ENCODE measurements around the gene FHOD1.
A peak's percentile ranks its signal among the peaks of the same experiment; 100 is the strongest.

The FHOD1 gene

DNA sequence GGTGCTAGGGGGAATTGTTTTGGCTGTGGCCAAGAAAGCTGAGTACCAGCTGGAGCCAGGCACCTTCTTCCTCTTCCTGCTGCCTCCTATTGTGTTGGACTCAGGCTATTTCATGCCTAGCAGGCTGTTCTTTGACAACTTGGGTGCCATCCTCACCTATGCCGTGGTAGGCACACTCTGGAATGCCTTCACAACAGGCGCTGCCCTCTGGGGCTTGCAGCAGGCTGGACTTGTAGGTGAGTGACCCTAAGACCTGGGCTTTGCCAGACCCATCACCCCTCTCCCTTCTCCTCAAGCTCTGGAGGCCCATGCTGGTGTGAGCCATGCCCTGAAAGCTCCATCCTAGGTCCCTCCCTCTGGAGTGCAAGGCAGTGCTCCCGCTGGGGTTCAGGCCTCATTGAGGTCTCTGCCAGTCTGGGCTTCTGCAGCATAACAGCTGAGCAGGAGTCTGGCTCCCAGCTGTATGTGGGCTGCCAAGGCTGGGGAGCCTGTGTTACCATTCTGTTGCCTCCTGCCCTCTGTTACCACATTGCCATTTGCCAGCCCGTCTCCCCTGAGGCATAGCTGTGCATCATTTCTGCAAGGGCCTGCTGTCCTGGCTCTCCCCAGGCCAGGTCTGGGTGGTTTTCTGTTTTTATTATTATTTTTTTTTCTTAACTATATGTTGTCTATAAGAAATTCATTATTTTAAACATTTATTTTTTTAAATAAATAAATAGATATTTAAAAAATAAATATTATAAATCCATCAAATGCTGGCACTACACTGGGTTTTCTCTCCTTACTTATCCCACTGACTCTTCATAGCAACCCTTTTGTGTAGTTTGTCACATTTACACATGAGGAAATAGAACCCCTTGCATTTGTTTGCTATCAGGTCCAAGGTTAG lies 5.6 kb upstream of the FHOD1 start:
- in situ Hi-C loops (cut with HindIII; ENCODE audit: low sequenced_read_pairs), result no loop called here

DNA sequence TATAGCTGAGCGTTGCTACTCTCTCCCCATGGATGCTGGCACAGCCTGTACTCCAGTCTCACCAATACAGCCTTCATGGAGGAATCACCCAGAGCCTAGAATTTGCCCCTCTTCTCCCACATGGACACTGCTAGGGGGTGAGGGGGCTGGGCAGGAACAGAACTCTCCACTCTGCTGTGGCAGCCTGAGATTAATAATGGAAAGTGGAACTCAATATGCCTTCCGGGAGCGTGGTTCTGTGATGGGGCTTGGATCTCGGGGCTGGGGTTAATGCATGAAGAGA lies 2.7 kb upstream of the FHOD1 start:
- no peak overlapping the region for H3K4me3 ChIP-seq (ENCODE audit: low read depth, low read length)
- no peak for DNase-seq (ENCODE audit: low read depth, low spot score)
- in situ Hi-C loops (cut with HindIII; ENCODE audit: low sequenced_read_pairs), result no loop called here
- TF ChIP-seq, protein P1, sequence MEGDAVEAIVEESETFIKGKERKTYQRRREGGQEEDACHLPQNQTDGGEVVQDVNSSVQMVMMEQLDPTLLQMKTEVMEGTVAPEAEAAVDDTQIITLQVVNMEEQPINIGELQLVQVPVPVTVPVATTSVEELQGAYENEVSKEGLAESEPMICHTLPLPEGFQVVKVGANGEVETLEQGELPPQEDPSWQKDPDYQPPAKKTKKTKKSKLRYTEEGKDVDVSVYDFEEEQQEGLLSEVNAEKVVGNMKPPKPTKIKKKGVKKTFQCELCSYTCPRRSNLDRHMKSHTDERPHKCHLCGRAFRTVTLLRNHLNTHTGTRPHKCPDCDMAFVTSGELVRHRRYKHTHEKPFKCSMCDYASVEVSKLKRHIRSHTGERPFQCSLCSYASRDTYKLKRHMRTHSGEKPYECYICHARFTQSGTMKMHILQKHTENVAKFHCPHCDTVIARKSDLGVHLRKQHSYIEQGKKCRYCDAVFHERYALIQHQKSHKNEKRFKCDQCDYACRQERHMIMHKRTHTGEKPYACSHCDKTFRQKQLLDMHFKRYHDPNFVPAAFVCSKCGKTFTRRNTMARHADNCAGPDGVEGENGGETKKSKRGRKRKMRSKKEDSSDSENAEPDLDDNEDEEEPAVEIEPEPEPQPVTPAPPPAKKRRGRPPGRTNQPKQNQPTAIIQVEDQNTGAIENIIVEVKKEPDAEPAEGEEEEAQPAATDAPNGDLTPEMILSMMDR (IDR thresholded peaks at IDR 0.05; ENCODE audit: low read depth, low read length), result no peak

More for the DNA sequence above, 5.6 kb upstream of the FHOD1 start:
- no peak for DNase-seq (ENCODE audit: low read depth, low spot score)
- TF ChIP-seq, protein P1 (IDR thresholded peaks at IDR 0.05; ENCODE audit: low read depth, low read length), result no peak
- no peak overlapping the region for H3K4me3 ChIP-seq (ENCODE audit: low read depth, low read length)

DNA sequence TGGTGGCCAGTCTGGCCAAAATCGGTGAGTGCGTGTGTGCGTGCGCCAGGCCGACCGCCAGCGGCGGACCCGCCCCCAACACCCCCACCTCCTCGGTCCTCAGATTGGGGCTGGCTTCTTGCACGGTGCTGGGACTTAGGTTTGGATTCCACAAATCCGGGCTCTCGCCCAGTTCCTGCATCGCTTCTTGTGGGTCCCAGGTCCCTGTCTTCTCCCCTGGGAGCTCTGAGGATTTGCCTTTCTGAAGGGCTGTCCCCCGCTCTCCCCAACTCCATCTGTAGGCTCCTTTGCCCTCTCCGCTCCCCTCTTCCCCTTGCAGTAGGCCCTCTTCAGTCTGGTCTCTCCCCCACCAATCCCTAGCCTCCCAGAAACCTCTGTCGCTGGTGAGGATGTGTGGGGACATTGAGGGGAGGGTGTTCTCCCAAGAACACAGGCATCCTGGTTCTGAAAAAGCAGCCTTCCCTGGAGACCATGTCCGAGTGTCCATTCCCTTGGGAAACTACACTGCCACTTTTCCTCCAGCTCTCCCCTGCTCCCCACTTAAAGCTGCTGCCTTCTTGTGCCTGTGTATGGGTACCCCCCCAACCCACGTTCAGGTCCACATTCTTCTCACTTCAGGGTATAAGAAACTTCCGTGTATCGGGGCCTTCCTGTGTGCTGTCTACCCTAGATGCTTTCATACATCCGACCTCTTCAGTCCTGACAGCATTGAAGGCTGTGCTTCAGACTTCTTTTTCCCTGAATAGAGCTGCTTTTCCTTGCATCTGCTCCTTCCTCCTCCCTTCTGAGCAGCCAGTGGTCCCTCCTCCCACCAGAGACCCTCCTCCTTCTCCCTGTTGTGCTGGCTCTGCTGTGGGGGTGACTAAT lies 2.1 kb upstream of the FHOD1 start:
- TF ChIP-seq, protein P1 (IDR thresholded peaks at IDR 0.05; ENCODE audit: low read depth, low read length), result no peak
- DNase-seq (ENCODE audit: low read depth, low spot score), result no peak
- peak overlapping the region; percentile 59 for H3K4me3 ChIP-seq (ENCODE audit: low read depth, low read length)
- in situ Hi-C loops (cut with HindIII; ENCODE audit: low sequenced_read_pairs), result no loop called here

DNA sequence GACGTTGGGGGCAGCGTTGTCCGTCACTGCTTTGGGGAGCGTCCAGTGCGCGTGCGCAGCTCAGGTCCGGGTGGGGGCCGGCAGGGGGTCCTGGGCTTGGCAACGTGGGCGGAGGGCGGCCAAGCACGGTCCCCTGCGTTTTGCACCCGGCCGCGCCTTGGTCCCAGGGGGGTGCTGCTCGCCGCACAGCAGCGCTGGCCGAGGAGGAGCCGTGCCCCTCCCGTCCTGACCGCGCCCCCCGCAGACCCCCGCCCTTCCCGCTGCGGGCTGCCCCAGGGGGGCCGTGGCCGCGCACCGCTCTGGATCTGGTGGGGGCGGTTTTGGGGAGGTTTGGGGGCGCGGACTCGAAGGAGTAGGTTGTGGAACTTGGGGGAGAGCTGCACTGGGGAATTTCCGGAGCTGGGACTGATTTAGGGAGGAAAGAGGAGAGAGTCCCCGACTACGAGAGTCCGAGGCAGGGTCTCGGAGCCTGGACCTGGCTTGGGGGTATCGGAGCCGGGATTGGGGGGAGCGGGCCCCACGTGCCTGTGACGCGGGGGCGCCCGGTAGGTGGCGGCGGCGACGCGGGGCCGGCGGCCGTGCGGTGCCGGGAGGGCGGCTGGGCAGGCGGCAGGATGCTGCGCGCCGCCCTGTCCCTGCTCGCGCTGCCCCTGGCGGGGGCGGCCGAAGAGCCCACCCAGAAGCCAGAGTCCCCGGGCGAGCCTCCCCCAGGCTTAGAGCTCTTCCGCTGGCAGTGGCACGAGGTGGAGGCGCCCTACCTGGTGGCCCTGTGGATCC lies 1.3 kb upstream of the FHOD1 start, which contains the start of gene SLC9A5:
Gene SLC9A5 (plus strand): TSS at position 579 of the 777 bp plus-strand sequence. CDS start 36 bp downstream, at position 615.
- TF ChIP-seq, protein P1 (IDR thresholded peaks at IDR 0.05; ENCODE audit: low read depth, low read length), result no peak
- peak within 1 kb of the TSS; percentile 59 for H3K4me3 ChIP-seq (ENCODE audit: low read depth, low read length)
- DNase-seq (ENCODE audit: low read depth, low spot score), result no peak
- in situ Hi-C loops (cut with HindIII; ENCODE audit: low sequenced_read_pairs), result no loop called here

DNA sequence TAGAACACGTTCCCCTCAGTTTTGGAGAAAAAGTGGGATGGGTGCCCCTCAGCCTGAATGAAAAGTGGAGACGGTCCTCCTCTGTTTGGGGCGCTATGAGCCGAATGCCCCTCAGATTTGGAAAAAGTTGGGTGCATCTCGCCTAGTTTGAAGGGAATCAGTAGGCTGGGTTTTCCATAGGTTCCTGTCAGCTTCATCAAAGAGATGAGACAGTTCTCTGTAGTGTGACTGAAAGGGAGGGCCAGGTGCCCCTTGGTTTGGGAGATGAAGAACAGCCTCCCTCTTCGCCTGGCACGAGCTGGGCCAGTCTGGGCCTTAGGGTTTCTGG lies 756 bp upstream of the FHOD1 start:
- H3K4me3 ChIP-seq (ENCODE audit: low read depth, low read length), result peak overlapping the region; percentile 59
- TF ChIP-seq, protein P1 (IDR thresholded peaks at IDR 0.05; ENCODE audit: low read depth, low read length), result no peak
- DNase-seq (ENCODE audit: low read depth, low spot score), result no peak
- in situ Hi-C loops (cut with HindIII; ENCODE audit: low sequenced_read_pairs), result no loop called here

DNA sequence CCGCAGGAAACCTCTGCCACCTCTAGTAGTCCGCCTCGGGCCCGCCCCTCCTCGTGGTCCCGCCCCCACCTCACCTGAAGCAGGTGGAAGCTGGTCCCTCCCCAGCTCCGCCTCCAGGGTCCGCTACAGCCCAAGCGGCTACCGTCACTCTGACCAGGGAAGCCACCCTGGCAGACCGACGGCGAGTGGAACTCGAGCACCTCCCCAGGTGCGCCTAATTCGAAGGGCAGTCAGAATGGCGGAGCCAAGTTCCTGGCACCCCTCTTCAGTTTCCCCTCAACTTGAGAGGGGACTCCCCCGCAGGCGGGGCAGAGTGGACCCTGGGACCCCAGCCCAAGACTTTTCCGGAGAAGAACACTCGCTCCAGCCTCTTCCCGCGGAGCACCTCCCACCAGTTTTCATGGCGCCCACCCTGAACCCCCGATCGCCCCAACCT lies 507 bp downstream of the FHOD1 start:
- TF ChIP-seq, protein P1 (IDR thresholded peaks at IDR 0.05; ENCODE audit: low read depth, low read length), result no peak
- no peak for DNase-seq (ENCODE audit: low read depth, low spot score)
- in situ Hi-C loops (cut with HindIII; ENCODE audit: low sequenced_read_pairs), result no loop called here
- H3K4me3 ChIP-seq (ENCODE audit: low read depth, low read length), result peak overlapping the region; percentile 92
